Lower leg skin (tissue), 3 donors: ENCODE data around the gene SNRPF.

ENCODE experiments used
- CTCF ChIP-seq, 3 donors: fragments of 450-650 bp; IDR thresholded peaks; one replicate each; pipeline ENCODE4 v1.5.1; 2016; ENCODE audit warnings: antibody characterized with exemption in 3 of 3, mild to moderate bottlenecking in 3 of 3, moderate library complexity in 2 of 3
- POLR2A ChIP-seq, 2 donors: fragments of 450-650 bp; IDR thresholded peaks; one replicate each; pipeline ENCODE4 v1.6.1; 2016 to 2017; ENCODE audit warnings: antibody characterized with exemption in 2 of 2, mild to moderate bottlenecking in 1 of 2, moderate library complexity in 1 of 2

- no peak for TF ChIP-seq CTCF (IDR thresholded peaks at IDR 0.05)
- no peak for TF ChIP-seq POLR2A (IDR thresholded peaks at IDR 0.05)
These were observed 39.3 kb downstream of the SNRPF start for GRCh38 chr12:95898081-95898480.
